Aorta (tissue), 5 donors: ENCODE measurements around the gene ORC5. TPM values are rescaled to one million over a fixed set of nuclear protein-coding genes. Genes with fewer than 3 reads are reported as not detected.

Source experiments
- ATAC-seq: fragments of 200-7000 bp; cut with Tn5 transposase; one replicate; pipeline ENCODE4 v1.9.1; 2022; ENCODE audit warnings: moderate library complexity; ENCODE audit not compliant: low FRiP score
- DNase-seq, 2 donors: peaks; one replicate each; pipeline ENCODE4 v3.0.0-alpha.2; 2020
- H3K27ac ChIP-seq, 2 donors: one replicate each; pipeline ENCODE4 v1.5.1; 2013; ENCODE audit warnings: low read length in 2 of 2, mild to moderate bottlenecking in 2 of 2, moderate library complexity in 2 of 2, control low read depth in 1 of 2, inconsistent platforms in 1 of 2, low read depth in 1 of 2
- H3K27me3 ChIP-seq, 2 donors: one replicate each; pipeline ENCODE4 v1.6.1; 2013; ENCODE audit warnings: control low read depth in 1 of 2, low read length in 1 of 2, mild to moderate bottlenecking in 1 of 2, moderate library complexity in 1 of 2; ENCODE audit not compliant: insufficient read depth in 2 of 2, control insufficient read depth in 1 of 2
- H3K36me3 ChIP-seq, 2 donors: one replicate each; pipeline ENCODE4 v1.6.1; 2013; ENCODE audit warnings: control low read depth in 1 of 2, low read length in 1 of 2, mild to moderate bottlenecking in 1 of 2; ENCODE audit not compliant: insufficient read depth in 2 of 2, control insufficient read depth in 1 of 2
- H3K4me1 ChIP-seq, 2 donors: one replicate each; pipeline ENCODE4 v1.6.1; 2013; ENCODE audit warnings: low read length in 2 of 2, control low read depth in 1 of 2, mild to moderate bottlenecking in 1 of 2, moderate library complexity in 1 of 2; ENCODE audit not compliant: insufficient read depth in 2 of 2, control insufficient read depth in 1 of 2
- H3K4me3 ChIP-seq, 2 donors: one replicate each; pipeline ENCODE4 v1.5.1; 2013; ENCODE audit warnings: low read length in 2 of 2, control low read depth in 1 of 2, mild to moderate bottlenecking in 1 of 2
- H3K9me3 ChIP-seq: one replicate; pipeline ENCODE4 v1.6.1; 2013; ENCODE audit warnings: mild to moderate bottlenecking, low read length; ENCODE audit not compliant: control insufficient read depth
- WGBS, 2 donors: extraction: QIAGEN DNeasy Blood & Tissue Kit; methylation state at CpG; one replicate each; pipeline ENCODE4 v1.1.7; 2013; 5-methylcytosine and 5-hydroxymethylcytosine counted together
- intact Hi-C, 2 donors: fragments of 100-400 bp; cut with DNase I; formaldehyde crosslinking; loops; one replicate each; pipeline versions ENCODE4 v1.14.2 to v1.15.0; 2022
- polyA plus RNA-seq, 2 donors: library from polyadenylated mRNA; stranded (reverse); fragments of 200-250 nt; gene quantifications; one replicate each; pipeline ENCODE4 v1.2.3, GENCODE V29; 2013
- total RNA-seq, 2 donors: library from RNA; stranded (reverse); fragmentation: NEBNext Ultra II Directional; extraction: Animal tissue kit (Norgen Biotek cat#: 25700); gene quantifications; one replicate each; pipeline ENCODE4 v1.2.1, GENCODE V29; 2021
- donor health status: healthy with polysubstance abuse.
- donor health status: Bipolar disorder and iron deficiency.
- donor health status: DM: no; HTN: no; CAD: no.
- donor health status: DM: no; HTN: no; CAD: no.
- donor health status: DM: yes; HTN: yes; CAD: no.

The ORC5 gene
- total and polyA plus RNA-seq, 4 donors: 7.9 to 21.8 (median 10.7) TPM

- H3K4me1 ChIP-seq: no peaks in the 10 kb centered on the region
- no peaks in the 10 kb centered on the region for H3K27me3 ChIP-seq
- no peak overlapping the region for H3K27ac ChIP-seq
- H3K36me3 ChIP-seq: peaks cover 6 to 13% of the 10 kb centered on the region in 2 donors
- WGBS, 2 donors: 93 to 95% methylated on average over 4 of the region's 4 CpGs
- H3K9me3 ChIP-seq: no peaks in the 10 kb centered on the region
- ATAC-seq: no peak
- H3K4me3 ChIP-seq: no peak overlapping the region
- DNase-seq: no peak
- intact Hi-C loops: no loop called here
These were observed 77.1 kb downstream of the ORC5 start for GRCh38 chr7:104130726-104131125.

GRCh38 chr7:104127204-104127603, 80.6 kb downstream of the ORC5 start:
- ATAC-seq (no peak), DNase-seq (no peak)
- Histone ChIP-seq H3K9me3 (no peaks in the 10 kb centered on the region), H3K36me3 (peaks cover 10 to 12% of the 10 kb centered on the region in 2 donors), H3K4me1 (no peaks in the 10 kb centered on the region), H3K27ac (no peak overlapping the region), H3K4me3 (no peak overlapping the region), H3K27me3 (no peaks in the 10 kb centered on the region)
- intact Hi-C loops: no loop called here
- WGBS, 2 donors: 90 to 95% methylated on average over 2 of the region's 2 CpGs

GRCh38 chr7:104126411-104126841, 81.4 kb downstream of the ORC5 start:
- H3K27ac ChIP-seq: no peak overlapping the region
- H3K4me3 ChIP-seq: no peak overlapping the region
- whole genome bisulfite sequencing, 2 donors: 58 to 60% methylated on average over 4 of the region's 4 CpGs
- H3K36me3 ChIP-seq: peaks cover 10 to 12% of the 10 kb centered on the region in 2 donors
- DNase-seq (no peak), ATAC-seq (no peak)
- intact Hi-C loops: no loop called here
- no peaks in the 10 kb centered on the region for H3K27me3 ChIP-seq
- no peaks in the 10 kb centered on the region for H3K4me1 ChIP-seq
- no peaks in the 10 kb centered on the region for H3K9me3 ChIP-seq

GRCh38 chr7:104124893-104125477, 82.8 kb downstream of the ORC5 start:
- WGBS, 2 donors: 84 to 99% methylated on average over 4 of the region's 4 CpGs
- Histone ChIP-seq H3K9me3 (peaks cover 2% of the 10 kb centered on the region), H3K36me3 (peaks cover 2 to 3% of the 10 kb centered on the region in 2 donors), H3K4me1 (no peaks in the 10 kb centered on the region), H3K27ac (no peak overlapping the region), H3K27me3 (no peaks in the 10 kb centered on the region), H3K4me3 (no peak overlapping the region)
- intact Hi-C loops: no loop called here
- DNase-seq (no peak), ATAC-seq (no peak)

- peaks cover 2 to 3% of the 10 kb centered on the region in 2 donors for H3K36me3 ChIP-seq
- H3K4me3 ChIP-seq: no peak overlapping the region
- intact Hi-C loops: no loop called here
- peaks cover 2% of the 10 kb centered on the region for H3K9me3 ChIP-seq
- no peaks in the 10 kb centered on the region for H3K27me3 ChIP-seq
- H3K27ac ChIP-seq: no peak overlapping the region
- ATAC-seq (no peak), DNase-seq (no peak)
- WGBS, 2 donors: 95 to 100% methylated on average over 3 of the region's 3 CpGs
- no peaks in the 10 kb centered on the region for H3K4me1 ChIP-seq
These were observed 83.3 kb downstream of the ORC5 start for GRCh38 chr7:104124469-104124868.

GRCh38 chr7:104123786-104124185, 84.0 kb downstream of the ORC5 start:
- intact Hi-C loops: no loop called here
- Histone ChIP-seq H3K4me1 (no peaks in the 10 kb centered on the region), H3K9me3 (peaks cover 2% of the 10 kb centered on the region), H3K36me3 (peaks cover 2 to 3% of the 10 kb centered on the region in 2 donors), H3K27ac (no peak overlapping the region), H3K4me3 (no peak overlapping the region), H3K27me3 (no peaks in the 10 kb centered on the region)
- DNase-seq (no peak), ATAC-seq (no peak)
- 87 to 88% methylated on average over 3 of the region's 3 CpGs for WGBS, 2 donors

- Histone ChIP-seq H3K36me3 (no peaks in the 10 kb centered on the region), H3K27me3 (no peaks in the 10 kb centered on the region), H3K9me3 (peaks cover 2% of the 10 kb centered on the region), H3K4me1 (no peaks in the 10 kb centered on the region), H3K4me3 (no peak overlapping the region), H3K27ac (no peak overlapping the region)
- 61 to 75% methylated on average over 2 of the region's 2 CpGs for WGBS, 2 donors
- ATAC-seq: no peak
- intact Hi-C loops: no loop called here
- DNase-seq: no peak
These were observed 94.0 kb downstream of the ORC5 start for GRCh38 chr7:104113788-104114187.

- no peak overlapping the region for H3K27ac ChIP-seq
- H3K36me3 ChIP-seq: no peaks in the 10 kb centered on the region
- no peaks in the 10 kb centered on the region for H3K27me3 ChIP-seq
- no peak overlapping the region for H3K4me3 ChIP-seq
- ATAC-seq: no peak
- 71% methylated on average over 1 of the region's 1 CpG for WGBS, 2 donors
- intact Hi-C loops: no loop called here
- DNase-seq: no peak
- H3K4me1 ChIP-seq: no peaks in the 10 kb centered on the region
- H3K9me3 ChIP-seq: no peaks in the 10 kb centered on the region
These were observed 95.2 kb downstream of the ORC5 start for GRCh38 chr7:104112623-104113022.

- intact Hi-C loops: no loop called here
- no peaks in the 10 kb centered on the region for H3K27me3 ChIP-seq
- H3K27ac ChIP-seq: no peak overlapping the region
- WGBS, 2 donors: 60 to 62% methylated on average over 2 of the region's 2 CpGs
- no peak for DNase-seq
- no peaks in the 10 kb centered on the region for H3K9me3 ChIP-seq
- no peaks in the 10 kb centered on the region for H3K4me1 ChIP-seq
- ATAC-seq: no peak
- H3K4me3 ChIP-seq: no peak overlapping the region
- H3K36me3 ChIP-seq: no peaks in the 10 kb centered on the region
These were observed 96.5 kb downstream of the ORC5 start for GRCh38 chr7:104111271-104111670.
